ENCODE data around the gene PMP22.
A peak's percentile ranks its signal among the peaks of the same experiment; 100 is the strongest.

Gene PMP22

DNA sequence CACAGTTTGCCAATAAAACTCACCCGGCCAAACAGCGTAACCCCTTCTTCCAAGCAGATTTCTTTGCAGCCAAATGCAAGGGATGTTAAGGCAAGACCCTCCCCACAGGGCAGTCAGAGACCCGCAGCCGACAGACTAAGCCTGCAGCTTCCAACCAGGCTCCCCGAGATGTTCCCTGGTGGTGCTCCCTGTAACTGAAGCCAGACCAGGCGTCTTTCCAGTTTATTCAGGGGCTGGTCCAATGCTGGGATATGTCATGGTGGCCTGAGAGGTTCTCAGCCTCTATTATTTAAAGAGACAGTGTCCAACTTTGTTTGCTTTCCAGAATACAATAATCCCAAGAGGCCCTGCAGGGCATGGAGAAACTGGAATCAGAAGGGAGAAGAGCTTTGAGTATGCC lies at the start of gene PMP22:
Gene PMP22 (minus strand): TSS at position 196 of the 400 bp plus-strand sequence. CDS start 4,599 bp downstream, outside the sequence.
- intact Hi-C loops (cut with DNase I): loop anchor here (10.0 kb wide), 1 partner anchor 110 kb away; no protein-coding TSS in a partner anchor
- no peak for DNase-seq

DNA sequence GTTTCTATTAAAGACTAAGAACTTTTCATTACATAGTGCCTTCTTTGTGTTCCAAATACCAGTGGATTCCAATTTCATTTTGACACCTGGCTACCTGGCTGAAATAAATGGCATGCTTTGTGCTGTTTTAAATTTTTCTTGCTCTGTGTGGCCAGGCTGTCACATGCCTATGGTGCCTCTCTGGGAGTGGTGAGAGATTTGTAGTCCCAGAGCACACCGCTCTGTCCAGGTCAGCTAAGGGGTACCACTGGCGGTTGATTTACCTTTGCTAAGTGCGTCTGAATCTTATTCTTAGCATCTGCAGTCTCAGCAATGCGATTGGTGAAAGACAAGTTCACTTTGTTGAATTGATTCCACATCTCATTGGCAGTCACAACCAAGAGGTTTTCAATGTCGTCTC lies 46.9 kb upstream of the PMP22 start:
- intact Hi-C loops (cut with DNase I): no loop called here
- DNase-seq: no peak

- intact Hi-C loops (cut with DNase I): no loop called here
- no peak for DNase-seq
Observed at GRCh38 chr17:15309793-15310192, 44.7 kb upstream of the PMP22 start.

- DNase-seq: no peak
- intact Hi-C loops (cut with DNase I): no loop called here
Observed at GRCh38 chr17:15309236-15309635, 44.1 kb upstream of the PMP22 start.

DNA sequence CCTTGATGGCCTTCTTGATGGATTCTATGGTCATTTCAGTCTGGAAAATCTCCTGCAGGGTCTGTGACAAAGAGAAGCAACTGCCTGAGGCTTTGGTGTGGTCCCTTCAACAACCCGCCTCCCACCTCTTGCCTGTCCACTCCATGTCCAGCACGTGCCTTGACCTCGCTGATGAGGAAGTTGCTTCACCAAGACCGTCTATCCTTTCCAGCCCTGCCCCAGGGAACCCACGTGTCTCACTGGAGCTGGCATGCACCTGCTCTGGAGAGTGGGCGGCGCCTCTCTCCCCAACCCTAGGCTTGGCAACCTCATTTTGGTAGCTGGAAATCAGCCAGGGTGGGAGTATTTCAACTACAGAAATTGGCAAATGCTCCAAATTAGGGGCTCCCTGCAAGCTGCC lies 43.6 kb upstream of the PMP22 start:
- DNase-seq: peak in 1 of 10 donors; percentile 55
- intact Hi-C loops (cut with DNase I): no loop called here

- no peak for DNase-seq
- intact Hi-C loops (cut with DNase I): no loop called here
Observed at GRCh38 chr17:15307710-15308111, 42.6 kb upstream of the PMP22 start.

- intact Hi-C loops (cut with DNase I): no loop called here
- no peak for DNase-seq
Observed at GRCh38 chr17:15303851-15304250, 38.7 kb upstream of the PMP22 start.

GRCh38 chr17:15303268-15303667 lies 38.1 kb upstream of the PMP22 start:
- no peak for DNase-seq

GRCh38 chr17:15301845-15302244 lies 36.7 kb upstream of the PMP22 start:
- no peak for DNase-seq
- intact Hi-C loops (cut with DNase I): no loop called here

More at GRCh38 chr17:15303268-15303667, 38.1 kb upstream of the PMP22 start:
- intact Hi-C loops (cut with DNase I): no loop called here

DNA sequence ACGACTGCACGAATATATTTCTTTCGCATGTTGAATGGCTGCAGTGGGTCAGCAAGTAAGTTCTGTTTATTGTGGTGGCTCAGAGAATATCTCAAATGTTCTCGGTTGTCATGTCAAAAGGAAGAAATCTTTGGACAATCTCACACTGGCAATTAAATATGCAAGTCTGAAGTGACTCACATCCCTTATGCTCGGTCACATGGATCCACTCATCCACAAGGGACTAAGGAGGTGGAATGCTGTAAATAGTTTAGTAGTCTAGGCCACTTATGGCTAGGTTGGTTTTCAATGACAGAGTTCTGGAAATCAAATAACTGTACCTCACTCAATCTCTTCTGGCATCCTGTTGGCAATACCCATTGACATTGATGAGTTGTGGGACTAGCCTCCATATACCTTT lies 33.0 kb upstream of the PMP22 start:
- no peak for DNase-seq
- intact Hi-C loops (cut with DNase I): no loop called here

DNA sequence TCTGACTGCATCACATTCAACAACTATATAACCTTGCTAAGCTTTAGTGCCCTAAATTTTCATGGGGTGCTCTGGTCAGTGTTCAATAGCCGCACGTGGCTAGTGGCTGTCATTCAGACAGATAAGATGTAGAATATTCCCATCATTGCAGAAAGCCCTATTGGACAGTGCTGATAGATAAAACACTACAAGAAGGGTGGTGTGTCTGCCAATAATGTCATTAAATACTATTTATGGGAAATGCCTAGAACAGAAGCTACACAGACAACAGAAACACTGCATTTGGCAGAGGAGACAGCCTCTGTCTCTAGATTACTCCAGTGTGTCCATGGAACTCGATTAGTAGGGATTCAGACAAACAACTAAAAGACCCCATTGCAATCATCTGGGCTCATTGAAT lies 28.4 kb upstream of the PMP22 start:
- no peak for DNase-seq
- intact Hi-C loops (cut with DNase I): no loop called here

DNA sequence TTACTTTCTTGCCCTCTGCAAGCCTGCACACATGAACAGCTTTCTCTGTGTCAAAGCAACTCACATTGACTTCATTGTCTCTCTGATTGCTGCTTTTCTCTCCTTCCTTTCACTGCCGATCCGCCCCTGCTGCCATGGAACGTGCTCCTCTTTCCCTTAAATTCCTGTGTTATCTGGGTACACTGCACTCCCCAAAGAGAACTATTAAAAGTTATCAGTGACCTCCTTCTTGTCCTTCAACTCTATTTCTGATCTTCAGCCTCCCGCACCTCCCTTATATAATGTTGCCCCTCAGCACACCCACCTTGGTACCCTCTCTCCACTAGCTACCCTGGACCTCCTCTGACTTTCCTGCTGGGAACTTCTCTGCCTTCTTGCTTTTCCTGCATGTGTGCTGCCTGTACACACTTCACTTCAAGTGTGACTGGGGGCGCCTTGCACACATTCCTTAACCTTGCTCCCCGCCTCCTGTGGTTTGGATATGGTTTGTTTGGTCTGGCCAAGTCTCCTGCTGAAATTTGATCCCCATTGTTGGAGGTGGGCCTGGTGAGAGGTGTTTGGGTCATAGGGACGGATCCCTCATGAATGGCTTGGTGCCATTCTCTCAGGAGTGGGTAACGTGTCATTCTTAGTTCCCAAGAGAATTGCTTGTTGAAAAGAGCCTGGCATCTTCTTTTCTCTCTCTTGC lies 26.7 kb upstream of the PMP22 start:
- intact Hi-C loops (cut with DNase I): no loop called here

GRCh38 chr17:15290605-15291004 lies 25.5 kb upstream of the PMP22 start:
- no peak for DNase-seq
- intact Hi-C loops (cut with DNase I): no loop called here

More for the DNA sequence above, 26.7 kb upstream of the PMP22 start:
- no peak for DNase-seq

DNA sequence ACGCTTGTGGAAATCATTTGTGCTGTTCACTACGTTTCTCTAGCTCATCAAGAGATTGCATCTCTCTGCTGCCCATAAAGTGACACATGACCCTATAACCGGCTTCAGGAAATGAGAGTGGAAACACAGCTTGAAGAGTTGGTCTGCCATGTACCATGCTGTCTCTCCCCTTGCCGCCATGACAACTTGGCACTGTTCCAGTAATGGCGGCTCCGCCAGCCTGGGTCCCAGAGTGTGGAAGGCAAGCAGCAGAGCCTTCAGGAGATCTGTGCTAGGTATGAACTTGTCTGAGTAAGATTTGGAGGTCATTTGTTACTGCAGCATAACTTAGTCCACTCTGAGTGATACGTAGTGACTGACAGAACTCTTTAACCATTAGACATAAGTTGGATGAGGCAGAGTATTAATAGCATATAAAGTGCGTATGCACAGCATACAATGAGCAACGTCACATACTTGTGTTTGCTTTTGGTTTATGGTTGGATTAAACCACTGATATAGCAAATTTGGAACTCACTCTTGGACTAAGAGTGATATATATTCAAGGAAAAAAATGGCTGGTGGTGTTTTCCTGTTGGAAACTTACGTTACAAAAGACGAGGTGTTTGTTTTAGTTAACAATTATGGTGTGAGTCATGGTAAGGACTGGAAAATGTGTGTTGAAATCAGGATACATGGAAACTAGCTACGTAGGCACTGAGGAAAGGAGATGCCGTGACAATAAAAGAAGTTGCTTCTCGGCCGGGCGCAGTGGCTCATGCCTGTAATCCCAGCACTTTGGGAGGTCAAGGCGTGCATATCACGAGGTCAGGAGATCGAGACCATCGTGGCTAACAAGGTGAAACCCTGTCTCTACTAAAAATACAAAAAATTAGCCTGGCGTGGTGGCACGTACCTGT lies 24.4 kb upstream of the PMP22 start:
- intact Hi-C loops (cut with DNase I): no loop called here

GRCh38 chr17:15288859-15289258 lies 23.7 kb upstream of the PMP22 start:
- DNase-seq: no peak
- intact Hi-C loops (cut with DNase I): no loop called here

More for the DNA sequence above, 24.4 kb upstream of the PMP22 start:
- no peak for DNase-seq

GRCh38 chr17:15287538-15288267 lies 22.6 kb upstream of the PMP22 start:
- intact Hi-C loops (cut with DNase I): no loop called here
- no peak for DNase-seq

DNA sequence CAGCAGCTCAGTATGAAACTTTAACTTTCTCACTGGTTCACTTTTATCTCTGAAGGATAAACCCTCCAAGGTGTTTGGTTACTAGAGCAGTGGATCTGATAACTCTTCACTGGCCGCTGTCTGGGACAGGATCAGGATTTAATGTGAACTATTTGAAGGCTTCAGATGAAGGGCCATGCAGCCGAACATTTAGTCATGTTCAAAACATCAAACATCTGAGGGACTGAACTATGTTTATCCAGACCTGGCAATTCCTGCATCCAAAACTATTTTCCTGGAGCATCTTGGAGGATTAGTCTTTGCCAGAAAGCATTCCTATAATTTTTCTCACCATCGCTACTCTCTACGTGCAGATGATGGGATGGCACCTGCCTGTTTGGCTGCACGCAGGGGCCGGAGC lies 20.3 kb upstream of the PMP22 start:
- intact Hi-C loops (cut with DNase I): no loop called here

DNA sequence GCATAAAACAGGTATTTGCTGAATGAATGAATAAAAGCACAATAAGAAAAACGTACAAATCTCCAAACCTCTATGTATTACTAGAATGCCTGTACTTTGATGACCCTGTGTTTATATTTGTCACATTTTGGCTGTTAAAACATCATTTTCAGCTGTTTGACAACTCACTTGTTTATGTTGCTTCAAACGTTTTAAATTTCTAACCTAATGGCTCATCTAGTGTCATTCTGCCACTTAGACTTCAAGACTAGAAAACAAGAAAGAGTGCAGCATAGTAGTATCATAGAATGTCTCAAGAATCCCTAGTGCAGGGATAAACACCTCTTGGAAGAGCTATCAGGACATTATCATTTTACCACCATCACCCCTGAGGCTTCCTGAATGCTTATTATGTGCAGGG lies 19.4 kb upstream of the PMP22 start:
- intact Hi-C loops (cut with DNase I): no loop called here
- no peak for DNase-seq

More for the DNA sequence above, 20.3 kb upstream of the PMP22 start:
- no peak for DNase-seq

- intact Hi-C loops (cut with DNase I): no loop called here
- DNase-seq: no peak
Observed at GRCh38 chr17:15284107-15284506, 19.0 kb upstream of the PMP22 start.

DNA sequence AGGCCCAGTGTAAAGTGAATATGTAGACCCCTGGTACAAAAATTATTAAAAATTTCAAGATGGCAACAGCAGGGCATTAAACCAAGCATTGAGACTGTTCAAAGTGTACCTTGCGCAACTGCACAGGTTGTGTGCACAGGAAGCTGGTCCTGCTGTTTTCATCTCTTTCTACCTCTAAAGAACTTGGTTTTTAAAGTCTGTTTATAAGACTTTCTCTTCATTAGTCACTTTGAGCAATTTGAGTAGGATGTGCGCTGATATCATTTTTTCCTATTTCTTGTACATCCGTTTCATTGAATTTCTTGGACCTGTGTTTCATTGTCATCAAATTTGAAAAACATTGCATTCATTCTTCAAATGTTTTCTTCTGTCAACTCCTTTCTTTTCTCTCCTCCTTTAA lies 16.8 kb upstream of the PMP22 start:
- intact Hi-C loops (cut with DNase I): no loop called here
- no peak for DNase-seq

- intact Hi-C loops (cut with DNase I): no loop called here
Observed at GRCh38 chr17:15278924-15279477, 13.9 kb upstream of the PMP22 start.

More at GRCh38 chr17:15278924-15279477, 13.9 kb upstream of the PMP22 start:
- no peak for DNase-seq
